ENCODE measurements around the gene EIF2B4.

- TF ChIP-seq CTCF (conservative IDR thresholded peaks at IDR 0.05; ENCODE audit: low read depth in 2 of 2) (no peak), POLR2AphosphoS5 (IDR thresholded peaks at IDR 0.05; ENCODE audit: low read depth) (no peak)
Observed at GRCh38 chr2:27322301-27322765, 47.8 kb downstream of the EIF2B4 start.

Data from GM23338 (cell line).